HG03139 (cell line): ENCODE results near the gene C5AR1.
"Not testable (repeated sequence)": the region's sequence is repeated elsewhere in the genome, so short reads cannot be mapped to it uniquely, and the experiment has no call there.

Source experiments
- ATAC-seq: cut with Tn5 transposase; IDR thresholded peaks from one replicate; pipeline ENCODE4 v1.9.1; 2021; ENCODE audit not compliant: unreplicated experiment

C5AR1 gene

DNA sequence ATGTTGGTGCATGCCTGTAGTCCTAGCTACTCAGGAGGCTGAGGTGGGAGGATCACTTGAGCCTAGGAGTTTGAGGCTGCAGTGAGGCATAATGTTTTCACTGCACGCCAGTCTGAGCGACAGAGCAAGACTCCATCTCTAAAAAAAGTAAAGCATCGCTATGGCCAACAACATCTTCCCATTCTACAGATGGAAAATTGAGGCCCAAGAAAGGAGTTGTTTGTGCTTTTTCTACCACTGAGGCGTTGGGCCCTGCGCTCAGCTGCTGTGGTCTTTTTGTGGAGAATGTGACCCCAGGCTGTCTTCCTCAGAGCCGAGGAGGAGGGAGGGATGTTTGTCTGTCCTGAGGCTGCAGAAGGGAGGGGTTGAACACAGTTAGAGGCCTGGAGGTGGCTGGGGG is 21.8 kb downstream of the C5AR1 start:
- no peak for ATAC-seq

DNA sequence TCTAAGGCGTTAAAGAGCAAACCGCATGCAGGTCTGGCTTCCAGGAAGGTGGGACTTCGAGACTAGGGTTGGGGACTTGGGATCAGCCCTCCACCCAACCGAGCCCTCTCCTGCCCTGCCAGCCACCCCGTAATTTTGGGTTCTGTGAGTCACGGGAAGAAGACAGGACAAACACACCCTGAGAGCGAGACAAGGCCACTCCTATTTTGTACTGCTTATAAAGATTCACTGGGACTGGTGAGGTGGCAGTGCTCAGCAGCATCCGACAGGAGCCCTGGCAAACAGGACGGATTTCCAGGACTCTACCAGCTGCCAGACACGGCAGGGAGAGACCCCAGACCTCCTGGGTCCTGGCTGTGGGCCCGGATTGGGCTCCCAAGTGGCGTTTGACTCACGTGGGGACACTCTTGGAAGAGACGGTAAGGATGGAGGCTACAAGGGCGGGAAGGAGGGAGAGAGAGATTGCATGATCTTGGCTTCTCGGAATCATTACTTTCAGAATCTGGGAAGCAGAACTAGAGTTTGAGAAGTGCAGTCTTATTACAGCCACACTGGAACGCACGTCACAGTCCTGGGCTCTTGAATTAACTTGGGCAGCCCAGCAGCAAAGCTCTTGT is 22.4 kb downstream of the C5AR1 start, which contains the start of gene C5AR2:
TSS of gene C5AR2 (plus strand) at position 245 of the 617 bp plus-strand sequence. CDS start 8,625 bp downstream, outside the sequence.
- no peak for ATAC-seq

DNA sequence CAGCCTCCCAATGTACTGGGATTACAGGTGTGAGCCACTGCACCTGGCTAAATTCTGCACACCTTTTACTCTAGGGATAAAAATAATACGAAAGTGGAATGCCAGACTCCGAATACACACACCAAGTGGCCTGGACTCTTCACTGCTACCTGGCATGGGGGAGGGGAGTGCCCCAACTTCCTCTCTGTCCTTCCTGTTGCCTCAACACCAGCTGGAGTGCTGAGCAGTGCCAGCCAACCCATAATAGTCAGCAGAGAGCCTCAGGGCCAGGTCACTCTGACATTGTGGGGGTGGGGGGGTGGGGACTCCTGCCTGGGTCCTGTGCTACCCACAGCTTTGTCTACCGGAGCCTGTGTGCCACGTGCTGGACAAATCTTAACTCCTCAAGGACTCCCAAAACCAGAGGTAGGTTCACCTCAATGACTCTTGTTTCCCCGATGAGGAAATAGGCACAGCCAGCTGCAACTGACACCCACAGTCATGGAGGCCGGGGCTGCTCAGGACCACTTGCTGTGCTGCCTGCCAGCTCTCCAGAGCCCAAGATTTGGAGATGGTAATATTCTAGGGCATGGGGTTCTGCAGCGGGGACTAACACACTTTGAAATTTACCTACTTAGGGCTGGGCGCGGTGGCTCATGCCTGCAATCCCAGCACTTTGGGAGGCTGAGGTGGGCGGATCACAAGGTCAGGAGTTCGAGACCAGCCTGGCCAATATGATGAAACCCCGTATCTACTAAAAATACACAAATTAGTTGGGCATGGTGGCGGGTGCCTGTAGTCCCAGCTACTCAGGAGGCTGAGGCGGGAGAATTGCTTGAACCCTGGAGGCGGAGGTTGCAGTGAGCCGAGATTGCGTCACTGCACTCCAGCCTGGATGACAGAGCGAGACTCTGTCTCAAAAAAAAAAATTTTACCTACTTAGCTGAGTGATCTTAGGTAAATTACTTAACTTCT is 27.4 kb downstream of the C5AR1 start:
- ATAC-seq = not testable (repeated sequence)

DNA sequence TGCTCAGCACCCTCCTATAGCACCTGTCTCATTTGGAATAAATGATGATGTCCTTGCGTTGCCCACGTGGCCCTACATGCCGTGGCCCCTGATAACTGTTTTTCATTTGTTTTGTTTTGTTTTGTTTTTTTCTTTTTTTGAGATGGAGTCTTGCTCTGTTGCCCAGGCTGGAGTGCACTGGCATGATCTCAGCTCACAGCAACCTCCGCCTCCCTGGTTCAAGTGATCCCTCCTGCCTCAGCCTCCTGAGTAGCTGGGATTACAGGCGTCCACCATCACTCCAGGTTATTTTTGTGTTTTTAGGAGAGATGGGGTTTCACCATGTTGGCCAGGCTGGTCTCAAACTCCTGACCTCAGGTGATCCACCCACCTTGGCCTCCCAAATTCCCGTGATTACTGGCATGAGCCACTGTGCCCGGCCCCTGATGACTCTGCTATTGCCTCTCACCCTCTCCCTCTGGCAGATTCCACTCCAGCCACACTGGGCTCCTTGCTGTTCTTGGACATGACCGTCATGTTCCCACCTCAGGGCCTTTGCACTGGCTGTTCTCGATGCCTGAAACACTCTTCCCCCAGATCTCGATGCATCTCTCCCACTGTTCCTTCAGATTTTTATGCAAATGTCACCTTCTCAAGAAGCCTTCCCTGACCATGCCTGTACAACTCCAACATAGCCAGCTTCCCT is 29.7 kb downstream of the C5AR1 start:
- no peak for ATAC-seq

DNA sequence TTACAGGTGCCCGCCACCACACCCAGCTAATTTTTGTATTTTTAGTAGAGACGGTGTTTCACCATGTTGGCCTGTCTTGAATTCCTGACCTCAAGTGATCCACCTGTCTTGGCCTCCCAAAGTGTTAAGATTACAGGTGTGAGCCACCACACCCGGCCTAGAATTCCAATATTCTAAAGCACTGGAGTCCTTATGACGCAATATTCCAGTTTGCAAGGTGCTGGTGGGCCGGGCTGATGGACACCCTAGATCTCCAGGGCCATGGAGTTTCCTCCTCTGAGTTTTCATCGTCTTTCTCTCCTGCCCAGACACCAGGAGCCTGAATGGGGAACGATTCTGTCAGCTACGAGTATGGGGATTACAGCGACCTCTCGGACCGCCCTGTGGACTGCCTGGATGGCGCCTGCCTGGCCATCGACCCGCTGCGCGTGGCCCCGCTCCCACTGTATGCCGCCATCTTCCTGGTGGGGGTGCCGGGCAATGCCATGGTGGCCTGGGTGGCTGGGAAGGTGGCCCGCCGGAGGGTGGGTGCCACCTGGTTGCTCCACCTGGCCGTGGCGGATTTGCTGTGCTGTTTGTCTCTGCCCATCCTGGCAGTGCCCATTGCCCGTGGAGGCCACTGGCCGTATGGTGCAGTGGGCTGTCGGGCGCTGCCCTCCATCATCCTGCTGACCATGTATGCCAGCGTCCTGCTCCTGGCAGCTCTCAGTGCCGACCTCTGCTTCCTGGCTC is 31.0 kb downstream of the C5AR1 start:
- no peak for ATAC-seq

DNA sequence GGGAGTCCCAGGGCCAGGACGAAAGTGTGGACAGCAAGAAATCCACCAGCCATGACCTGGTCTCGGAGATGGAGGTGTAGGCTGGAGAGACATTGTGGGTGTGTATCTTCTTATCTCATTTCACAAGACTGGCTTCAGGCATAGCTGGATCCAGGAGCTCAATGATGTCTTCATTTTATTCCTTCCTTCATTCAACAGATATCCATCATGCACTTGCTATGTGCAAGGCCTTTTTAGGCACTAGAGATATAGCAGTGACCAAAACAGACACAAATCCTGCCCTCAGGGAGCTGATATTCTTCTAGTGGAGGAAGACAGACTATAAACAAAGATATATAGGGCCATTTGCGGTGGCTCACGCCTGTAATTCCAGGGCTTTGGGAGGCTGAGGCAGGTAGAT is 32.1 kb downstream of the C5AR1 start:
- ATAC-seq = no peak

DNA sequence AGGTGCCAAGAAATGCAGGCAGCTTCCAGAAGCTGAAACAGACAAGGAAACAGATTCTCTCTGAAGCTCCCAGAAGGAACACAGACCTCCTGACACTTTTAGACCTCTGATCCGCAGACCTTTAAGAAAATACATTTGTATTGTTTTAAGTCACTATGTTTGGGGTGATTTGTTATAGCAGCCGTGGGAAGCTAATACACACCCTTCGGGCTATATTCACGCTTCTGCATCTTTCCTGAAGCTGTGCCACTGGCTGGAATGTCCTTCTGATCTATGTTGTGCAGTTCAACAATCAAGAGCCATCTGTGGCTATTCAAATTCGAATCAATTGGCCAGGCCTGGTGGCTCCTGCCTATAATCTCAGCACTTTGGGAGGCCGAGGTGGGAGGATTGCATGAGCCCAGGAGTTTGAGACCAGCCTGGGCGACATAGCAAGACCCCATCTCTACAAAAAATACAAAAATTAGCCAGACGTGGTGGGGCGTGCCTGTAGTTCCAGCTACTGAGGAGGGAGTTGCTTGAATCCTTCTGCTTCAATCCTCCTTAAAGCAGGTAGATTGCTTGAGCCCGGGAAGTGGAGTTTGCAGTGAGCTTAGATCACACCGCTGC is 33.6 kb downstream of the C5AR1 start:
- no peak for ATAC-seq

DNA sequence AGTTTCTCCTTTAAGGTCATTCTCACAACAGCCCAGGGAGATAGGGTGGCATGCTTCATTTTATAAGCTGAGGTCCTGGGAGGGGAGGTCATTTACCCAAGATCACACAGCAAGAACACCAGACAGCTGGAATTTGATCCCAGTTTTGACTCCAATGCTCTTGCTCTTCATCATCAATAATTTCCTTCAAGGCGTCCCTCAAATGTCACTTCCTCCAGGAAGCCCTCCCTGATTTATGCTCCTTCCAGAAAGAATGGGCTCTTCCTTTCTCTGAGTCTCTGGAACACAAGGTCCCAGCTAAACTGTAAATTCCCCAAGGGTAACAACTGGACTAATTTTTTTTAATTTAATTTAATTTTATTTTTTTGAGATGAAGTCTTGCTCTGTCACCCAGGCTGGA is 34.8 kb downstream of the C5AR1 start:
- no peak for ATAC-seq

DNA sequence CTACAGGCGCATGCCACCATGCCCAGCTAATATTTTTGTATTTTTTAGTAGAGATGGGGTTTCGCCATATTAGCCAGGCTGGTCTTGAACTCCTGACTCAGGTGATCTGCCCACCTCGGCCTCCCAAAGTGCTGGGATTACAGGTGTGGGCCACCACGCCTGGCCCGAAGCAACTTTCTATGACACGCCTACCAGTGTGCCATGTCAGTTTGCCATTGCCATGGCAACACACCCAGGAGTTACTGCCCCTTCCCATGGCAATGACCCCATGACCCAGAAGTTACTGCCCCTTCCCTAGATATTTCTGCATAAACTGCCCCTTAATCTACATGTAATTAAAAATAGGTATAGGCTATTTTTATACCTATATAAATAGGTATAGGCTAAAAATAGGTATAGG is 36.4 kb downstream of the C5AR1 start:
- ATAC-seq = not testable (repeated sequence)

DNA sequence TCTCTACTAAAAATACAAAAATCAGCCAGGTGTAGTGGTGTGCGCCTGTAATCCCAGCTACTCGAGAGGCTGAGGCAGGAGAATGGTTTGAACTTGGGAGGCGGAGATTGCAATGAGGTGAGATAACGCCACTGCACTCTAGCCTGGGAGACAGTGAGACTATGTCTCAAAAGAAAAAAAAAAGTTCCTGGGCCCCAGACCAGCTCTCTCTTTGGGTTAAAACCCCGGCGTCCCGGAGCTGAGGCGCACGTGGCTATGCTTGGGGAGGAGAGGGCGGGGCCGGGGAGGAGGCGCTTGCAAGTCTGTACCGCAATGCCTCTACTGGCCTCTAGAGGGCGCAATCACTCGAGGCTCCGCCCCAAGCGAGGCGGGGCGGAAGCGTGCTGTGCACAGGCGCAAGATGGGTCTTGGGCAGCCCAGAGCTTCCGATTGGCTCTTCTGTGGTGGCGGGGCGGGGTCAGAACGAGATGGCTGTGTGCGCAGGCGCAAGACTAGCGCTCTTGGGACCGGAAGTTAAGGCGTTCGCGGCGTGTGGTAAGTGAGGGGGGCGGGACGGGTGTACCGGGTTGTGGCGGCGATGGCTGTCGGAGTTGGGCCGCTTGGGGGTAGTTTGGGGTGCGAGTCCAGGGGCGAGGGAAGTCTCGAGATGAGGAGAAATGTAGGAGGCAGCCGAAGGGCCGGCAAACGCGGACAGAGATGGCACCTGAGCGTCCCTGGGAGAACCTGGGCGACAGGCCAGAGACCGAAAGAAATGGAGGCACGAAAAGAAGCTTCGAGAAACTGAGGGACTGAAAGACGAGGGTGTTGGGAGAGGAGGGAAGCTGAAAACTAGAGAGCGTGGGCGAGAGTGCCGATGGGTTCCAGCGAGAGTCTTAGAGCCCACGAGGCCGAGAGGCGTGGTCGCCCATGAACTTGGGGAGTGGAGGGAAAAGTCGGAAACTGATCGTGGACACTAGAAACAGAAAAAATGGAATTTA is 39.4 kb downstream of the C5AR1 start, which contains the start of gene DHX34:
TSS of gene DHX34 (plus strand) at position 497 of the 977 bp plus-strand sequence. CDS start 3,716 bp downstream, outside the sequence.
- ATAC-seq = peak; percentile 94

DNA sequence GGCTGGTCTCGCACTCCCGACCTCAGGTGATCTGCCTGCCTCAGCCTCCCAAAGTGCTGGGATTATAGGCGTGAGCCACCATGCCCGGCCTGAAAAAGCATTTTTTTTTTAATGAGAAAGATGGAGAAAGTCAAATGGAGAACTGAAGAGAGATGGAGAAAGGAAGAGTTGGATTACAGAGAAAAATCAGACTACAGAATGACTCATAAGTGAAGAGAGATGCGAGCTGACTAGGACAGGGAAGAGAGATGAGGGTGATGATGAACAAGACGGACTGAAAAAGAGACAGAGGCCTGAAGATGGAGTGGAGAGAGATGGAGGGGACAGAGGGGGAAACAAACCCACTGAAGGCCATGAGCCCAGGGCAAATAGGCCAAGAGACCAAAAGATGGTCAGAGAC is 41.0 kb downstream of the C5AR1 start:
- ATAC-seq = no peak

DNA sequence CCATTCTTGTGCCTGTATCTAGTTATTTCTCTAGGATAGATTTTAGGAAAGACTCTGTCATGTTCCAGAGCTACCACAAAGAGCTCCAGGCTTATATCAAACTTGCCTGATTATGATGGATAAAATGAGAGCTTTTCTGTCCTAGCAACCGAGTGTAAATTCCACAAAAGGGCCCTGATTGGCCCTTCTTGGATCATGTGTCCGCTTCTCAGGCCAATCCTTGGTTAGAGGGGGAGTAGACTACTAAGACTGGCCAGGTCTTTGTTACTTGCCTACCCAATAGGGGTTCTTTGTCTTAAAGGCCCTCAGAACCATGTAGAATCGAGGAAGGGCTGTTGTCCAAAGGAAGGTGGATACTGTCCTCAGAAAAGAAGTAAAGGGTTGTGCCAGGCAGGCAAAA is 41.9 kb downstream of the C5AR1 start:
- ATAC-seq = no peak

DNA sequence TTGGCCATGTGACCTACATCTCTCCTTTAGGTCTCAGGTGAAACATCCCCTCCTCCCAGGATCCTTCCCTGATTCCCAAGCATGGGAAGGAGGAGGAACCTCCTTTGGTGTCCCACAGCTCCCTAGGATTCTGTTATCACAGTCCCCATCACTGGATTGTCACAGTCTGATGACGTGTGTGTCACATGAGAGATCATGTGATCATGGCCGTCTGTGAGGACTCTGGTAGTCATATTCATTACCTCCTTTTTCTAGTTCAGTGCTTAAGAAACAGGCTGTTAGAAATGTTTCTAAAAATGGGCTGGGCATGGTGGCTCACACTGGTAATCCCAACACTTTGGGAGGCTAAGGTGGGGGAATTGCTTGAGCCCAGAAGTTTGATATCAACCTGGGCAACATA is 42.4 kb downstream of the C5AR1 start:
- no peak for ATAC-seq

DNA sequence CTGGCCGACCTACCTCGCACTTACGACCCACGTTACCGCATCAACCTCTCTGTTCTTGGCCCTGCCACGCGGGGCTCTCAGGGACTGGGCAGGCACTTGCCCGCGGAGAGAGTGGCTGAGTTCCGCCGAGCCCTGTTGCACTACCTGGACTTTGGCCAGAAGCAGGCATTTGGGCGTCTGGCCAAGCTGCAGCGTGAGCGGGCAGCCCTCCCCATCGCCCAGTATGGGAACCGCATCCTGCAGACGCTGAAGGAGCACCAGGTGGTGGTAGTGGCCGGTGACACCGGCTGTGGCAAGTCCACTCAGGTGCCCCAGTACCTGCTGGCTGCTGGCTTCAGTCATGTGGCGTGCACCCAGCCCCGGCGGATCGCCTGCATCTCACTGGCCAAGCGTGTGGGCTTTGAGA is 43.6 kb downstream of the C5AR1 start:
- no peak for ATAC-seq

DNA sequence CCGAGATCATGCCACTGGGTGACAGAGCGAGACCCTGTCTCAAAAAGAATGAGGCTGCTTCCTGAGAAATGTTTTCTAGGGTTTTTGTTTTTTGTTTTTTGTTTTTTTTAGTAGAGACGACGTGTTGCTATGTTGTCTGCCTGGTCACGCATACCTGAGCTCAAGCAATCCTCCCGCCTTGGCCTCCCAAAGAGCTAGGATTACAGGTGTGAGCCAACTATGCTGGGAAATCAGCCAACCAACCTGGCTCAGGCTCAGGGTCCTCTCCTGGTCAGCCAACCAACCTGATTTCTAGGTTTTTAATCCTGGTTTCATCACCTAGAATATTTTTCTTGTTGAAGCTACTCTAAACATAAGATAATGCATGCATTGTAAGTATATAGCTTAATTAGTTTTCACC is 47.2 kb downstream of the C5AR1 start:
- ATAC-seq = no peak

DNA sequence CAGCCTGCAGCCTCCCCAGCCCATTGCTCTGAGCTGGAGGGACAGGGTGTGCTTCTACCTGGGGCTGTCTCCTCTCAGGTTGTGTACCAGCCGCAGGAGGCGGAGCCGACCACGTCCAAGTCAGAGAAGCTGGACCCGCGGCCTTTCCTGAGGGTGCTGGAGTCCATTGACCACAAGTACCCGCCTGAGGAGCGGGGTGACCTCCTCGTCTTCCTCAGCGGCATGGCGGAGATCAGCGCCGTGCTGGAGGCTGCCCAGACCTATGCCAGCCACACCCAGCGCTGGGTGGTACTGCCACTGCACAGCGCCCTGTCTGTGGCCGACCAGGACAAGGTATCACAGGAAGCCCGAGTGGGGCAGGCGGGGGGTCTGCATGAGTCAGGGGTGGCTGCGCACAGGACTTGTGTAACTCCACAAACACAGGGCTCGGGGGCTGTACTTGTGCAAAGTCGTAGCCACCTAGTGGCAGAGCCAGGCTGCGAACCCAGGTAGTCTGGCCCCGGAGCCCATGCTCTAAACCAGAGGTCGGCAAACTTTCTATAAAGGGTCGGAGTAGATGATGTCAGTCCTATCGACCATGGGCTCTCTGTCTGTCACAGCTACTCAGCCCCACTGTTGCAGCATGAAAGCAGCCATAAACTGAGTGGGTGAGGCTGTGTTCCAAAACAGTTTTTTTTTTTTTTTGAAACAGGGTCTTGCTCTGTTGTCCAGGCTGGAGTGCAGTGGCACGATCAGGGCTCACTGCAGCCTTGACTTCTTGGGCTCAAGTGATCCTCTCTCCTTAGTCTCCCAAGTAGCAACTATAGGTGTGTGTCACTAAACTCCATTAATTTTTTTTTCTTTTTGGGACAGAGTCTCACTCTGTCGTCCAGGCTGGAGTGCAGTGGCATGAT is 48.4 kb downstream of the C5AR1 start:
- no peak for ATAC-seq

DNA sequence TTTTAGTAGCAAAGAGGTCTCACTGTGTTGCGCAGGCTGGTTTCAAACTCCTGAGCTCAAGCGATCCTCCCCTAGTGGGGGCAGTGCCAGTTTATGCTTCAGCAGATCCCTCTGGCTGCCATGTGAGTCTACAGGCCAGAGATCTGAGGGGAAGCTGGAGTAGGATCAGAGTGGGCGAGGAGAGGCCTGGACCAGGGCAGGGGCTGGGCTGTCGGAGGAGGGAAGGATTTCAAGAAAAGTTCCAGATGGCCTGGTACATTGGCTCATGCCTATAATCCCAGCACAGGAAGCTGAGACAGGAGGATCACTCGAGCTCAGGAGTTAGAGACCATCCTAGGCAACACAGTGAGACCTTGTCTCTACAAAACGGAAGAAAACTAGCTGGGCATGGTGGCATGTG is 49.3 kb downstream of the C5AR1 start:
- ATAC-seq = no peak

DNA sequence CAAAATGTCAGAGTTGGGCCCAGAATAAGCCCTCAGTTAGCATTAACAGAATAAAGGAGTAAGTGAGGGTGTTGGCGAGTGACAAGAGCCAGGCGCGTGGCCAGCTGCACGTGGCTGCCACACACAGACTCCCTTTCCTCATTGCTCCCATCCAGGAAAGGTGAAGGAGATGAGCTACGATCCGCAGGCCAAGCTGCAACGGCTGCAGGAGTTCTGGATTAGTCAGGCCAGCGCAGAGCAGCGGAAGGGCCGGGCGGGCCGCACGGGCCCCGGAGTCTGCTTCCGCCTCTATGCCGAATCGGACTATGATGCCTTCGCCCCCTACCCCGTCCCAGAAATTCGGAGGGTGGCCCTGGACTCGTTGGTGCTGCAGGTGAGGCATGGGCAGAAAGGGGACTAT is 52.7 kb downstream of the C5AR1 start:
- no peak for ATAC-seq
